MM.1S (cell line): ENCODE data around the gene CDK6.

Experiments
- DNase-seq: peaks from one replicate; pipeline ENCODE4 v3.0.0-alpha.2; 2015
- H2AFZ ChIP-seq: fragments of 300-600 bp; sonication (generic); 2 replicates; pipeline ENCODE4 v1.6.0; 2016; ENCODE audit warnings: antibody characterized with exemption, low read length
- H3F3A ChIP-seq: fragments of 300-600 bp; sonication (generic); 2 replicates; pipeline ENCODE4 v1.6.1; 2016; ENCODE audit warnings: mild to moderate bottlenecking, antibody characterized with exemption, low read length, moderate library complexity, mixed read lengths; ENCODE audit not compliant: insufficient read depth
- H3K27ac ChIP-seq: fragments of 300-600 bp; sonication (generic); 2 replicates; pipeline ENCODE4 v1.5.1; 2016; ENCODE audit warnings: mild to moderate bottlenecking, low read length
- H3K27me3 ChIP-seq: fragments of 300-600 bp; sonication (generic); replicated peaks from 2 replicates; pipeline ENCODE4 v1.6.0; 2016; ENCODE audit warnings: low read length; ENCODE audit not compliant: insufficient read depth
- H3K36me3 ChIP-seq: fragments of 300-600 bp; sonication (generic); replicated peaks from 2 replicates; pipeline ENCODE4 v1.6.1; 2016; ENCODE audit warnings: mild to moderate bottlenecking, low read length, mixed read lengths; ENCODE audit not compliant: insufficient read depth
- H3K4me1 ChIP-seq: fragments of 300-600 bp; sonication (generic); 2 replicates; pipeline ENCODE4 v1.6.1; 2016; ENCODE audit warnings: low read length, mixed read lengths
- H3K4me2 ChIP-seq: fragments of 300-600 bp; sonication (generic); 2 replicates; pipeline ENCODE4 v1.6.0; 2016; ENCODE audit warnings: low read depth, low read length
- H3K4me3 ChIP-seq: fragments of 300-600 bp; sonication (generic); 2 replicates; pipeline ENCODE4 v1.5.1; 2016; ENCODE audit warnings: low read length, mixed read lengths
- H3K79me2 ChIP-seq: fragments of 300-600 bp; sonication (generic); 2 replicates; pipeline ENCODE4 v1.6.1; 2016; ENCODE audit warnings: mixed run types, low read length, mixed read lengths
- H3K9ac ChIP-seq: fragments of 300-600 bp; sonication (generic); 2 replicates; pipeline ENCODE4 v1.6.1; 2016; ENCODE audit warnings: low read length, mixed read lengths
- H3K9me2 ChIP-seq: fragments of 300-600 bp; sonication (generic); replicated peaks from 2 replicates; pipeline ENCODE4 v1.6.1; 2016; ENCODE audit warnings: mild to moderate bottlenecking, low read length, mixed read lengths; ENCODE audit not compliant: insufficient read depth
- H3K9me3 ChIP-seq: fragments of 300-600 bp; sonication (generic); replicated peaks from 2 replicates; pipeline ENCODE4 v1.6.1; 2016; ENCODE audit warnings: mild to moderate bottlenecking, low read length, mixed read lengths; ENCODE audit not compliant: insufficient read depth
- H4K20me1 ChIP-seq: fragments of 300-600 bp; sonication (generic); 2 replicates; pipeline ENCODE4 v1.6.1; 2016; ENCODE audit warnings: mild to moderate bottlenecking, low read length, moderate library complexity, mixed read lengths; ENCODE audit not compliant: insufficient read depth
- CTCF ChIP-seq: fragments of 300-600 bp; sonication (generic); IDR thresholded peaks from 2 replicates; pipeline ENCODE4 v1.5.1; 2016; ENCODE audit warnings: antibody characterized with exemption, low read length, mixed read lengths
- EZH2 ChIP-seq: fragments of 300-600 bp; sonication (generic); optimal IDR thresholded peaks from 2 replicates; pipeline ENCODE3; 2017; ENCODE audit warnings: low read depth, mild to moderate bottlenecking, antibody characterized with exemption, low read length, mixed read lengths
- EZH2phosphoT487 ChIP-seq: fragments of 300-600 bp; sonication (generic); IDR thresholded peaks from 2 replicates; pipeline ENCODE4 v1.6.1; 2018; ENCODE audit warnings: antibody characterized with exemption, low read length

Gene CDK6

DNA sequence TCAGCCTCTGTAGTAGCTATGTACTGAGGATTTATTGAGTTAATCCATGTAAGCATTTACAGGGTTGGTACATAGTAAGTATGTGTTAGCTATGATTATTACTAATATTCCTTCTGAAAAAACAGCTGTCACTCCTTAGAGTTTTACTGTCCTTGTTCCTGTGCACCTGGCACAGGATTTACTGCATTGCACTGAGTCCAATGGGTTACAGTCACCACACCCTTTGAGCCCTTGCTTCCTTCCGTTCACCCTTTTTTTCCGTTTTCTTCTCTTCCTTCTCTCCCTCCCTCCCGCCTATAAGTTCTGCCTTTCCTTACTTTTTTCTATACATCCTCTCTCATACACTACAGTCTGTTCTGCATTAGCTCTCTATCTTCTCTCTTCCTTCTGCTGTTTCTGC lies 12.5 kb upstream of the CDK6 start:
- Histone ChIP-seq H3K9me3 (no peaks in the 10 kb centered on the region), H3K4me1 (no peaks in the 10 kb centered on the region), H2AFZ (no peak overlapping the region), H3K9me2 (no peaks in the 10 kb centered on the region), H3K9ac (no peak overlapping the region), H3K4me3 (no peak overlapping the region), H3K79me2 (no peaks in the 10 kb centered on the region), H3K27ac (no peak overlapping the region), H3F3A (no peaks in the 10 kb centered on the region), H4K20me1 (no peaks in the 10 kb centered on the region), H3K27me3 (no peaks in the 10 kb centered on the region), H3K36me3 (no peaks in the 10 kb centered on the region), H3K4me2 (no peak overlapping the region)
- no peak for DNase-seq
- no peak for TF ChIP-seq EZH2phosphoT487
- no peak for TF ChIP-seq EZH2
- TF ChIP-seq CTCF, result no peak

- Histone ChIP-seq H3K36me3 (no peaks in the 10 kb centered on the region), H4K20me1 (no peaks in the 10 kb centered on the region), H3F3A (no peaks in the 10 kb centered on the region), H3K4me2 (no peak overlapping the region), H3K27me3 (no peaks in the 10 kb centered on the region), H2AFZ (no peak overlapping the region), H3K9me3 (no peaks in the 10 kb centered on the region), H3K27ac (no peak overlapping the region), H3K79me2 (no peaks in the 10 kb centered on the region), H3K9me2 (no peaks in the 10 kb centered on the region), H3K4me3 (no peak overlapping the region), H3K4me1 (no peaks in the 10 kb centered on the region), H3K9ac (no peak overlapping the region)
- DNase-seq, result no peak
- TF ChIP-seq CTCF, result no peak
- no peak for TF ChIP-seq EZH2phosphoT487
- no peak for TF ChIP-seq EZH2
Observed at GRCh38 chr7:92848441-92848840, 12.1 kb upstream of the CDK6 start.

GRCh38 chr7:92847305-92847704 lies 10.9 kb upstream of the CDK6 start:
- H3K79me2 ChIP-seq, result no peaks in the 10 kb centered on the region
- H3K27me3 ChIP-seq, result no peaks in the 10 kb centered on the region
- no peaks in the 10 kb centered on the region for H3K9me3 ChIP-seq
- no peak overlapping the region for H2AFZ ChIP-seq
- H3K27ac ChIP-seq, result no peak overlapping the region
- no peak overlapping the region for H3K9ac ChIP-seq
- no peaks in the 10 kb centered on the region for H3K36me3 ChIP-seq
- no peak overlapping the region for H3K4me3 ChIP-seq
- no peak for TF ChIP-seq CTCF
- TF ChIP-seq EZH2, result no peak
- no peak for TF ChIP-seq EZH2phosphoT487
- no peak for DNase-seq
- H3F3A ChIP-seq, result no peaks in the 10 kb centered on the region
- H3K9me2 ChIP-seq, result no peaks in the 10 kb centered on the region
- H3K4me2 ChIP-seq, result no peak overlapping the region
- H4K20me1 ChIP-seq, result no peaks in the 10 kb centered on the region
- H3K4me1 ChIP-seq, result no peaks in the 10 kb centered on the region
